Measurements from ENCODE around the gene TNC. TPM values are rescaled to one million over a fixed set of nuclear protein-coding genes. Genes with fewer than 3 reads are reported as not detected.

The TNC gene
- total and polyA plus RNA-seq, 10 of the 15 experiments (the other 5 are each of a cell fraction or from before 2014, with no cell fraction given) = 0.05 to 4.2 (median 0.14) TPM

- FAIRE-seq (no peak), DNase-seq (ENCODE audit: low read depth, low spot score) (no peak), ATAC-seq (no peak)
- CTCF ChIA-PET = no interaction called here
- RAD21 ChIA-PET (ENCODE audit: unreplicated experiment) = no interaction called here
- Histone ChIP-seq H4K20me1 (ENCODE audit: control insufficient read depth, insufficient read depth) (no peaks in the 10 kb centered on the region), H3K9me3 (replicated peaks; ENCODE audit: control insufficient read depth, insufficient read depth, low read length) (no peaks in the 10 kb centered on the region), H3K27ac (ENCODE audit: control insufficient read depth, insufficient read depth) (no peak overlapping the region), H3K4me3 (no peak overlapping the region), H3K36me3 (ENCODE audit: control insufficient read depth in 2 of 2, insufficient read depth in 2 of 2, low read length in 1 of 2) (no peaks in the 10 kb centered on the region), H2AFZ (ENCODE audit: control insufficient read depth, low read depth, low read length) (no peak overlapping the region), H3K4me1 (ENCODE audit: control insufficient read depth, insufficient read depth, low read length) (no peaks in the 10 kb centered on the region), H3K4me2 (ENCODE audit: control insufficient read depth, insufficient read depth) (no peak overlapping the region), H3K9ac (ENCODE audit: control insufficient read depth, insufficient read depth, low read length) (no peak overlapping the region), H3K27me3 (replicated peaks in 1 of 2; ENCODE audit: control insufficient read depth in 2 of 2, insufficient read depth in 2 of 2, low read length in 1 of 2) (no peaks in the 10 kb centered on the region), H3K79me2 (ENCODE audit: control insufficient read depth, insufficient read depth, low read length) (no peaks in the 10 kb centered on the region)
- WGBS (ENCODE audit: insufficient coverage, insufficient replicate concordance, low lambda C conversion rate, missing lambda C conversion rate) = 0% methylated on average over 2 of the region's 2 CpGs
- no TSS peak for BruUV-seq (replicated peaks)
- POLR2A ChIA-PET = no interaction called here
- no peak for TF ChIP-seq RB1 (IDR thresholded peaks at IDR 0.05; ENCODE audit: borderline replicate concordance)
- TF ChIP-seq NFIC (IDR thresholded peaks at IDR 0.05; ENCODE audit: low read depth, low read length) = no peak
- no peak for TF ChIP-seq TAF1 (IDR thresholded peaks at IDR 0.05; ENCODE audit: borderline replicate concordance, low read depth, low read length)
- TF ChIP-seq SREBF1 (IDR thresholded peaks at IDR 0.05; ENCODE audit: low read length) = no peak
- TF ChIP-seq KAT2A (conservative IDR thresholded peaks at IDR 0.05; ENCODE audit: control insufficient read depth, low read depth, low read length) = no peak
- TF ChIP-seq POLR2AphosphoS5 (IDR thresholded peaks at IDR 0.05; ENCODE audit: low read length) = no peak
- no peak for TF ChIP-seq TCF3 (IDR thresholded peaks at IDR 0.05; ENCODE audit: borderline replicate concordance, insufficient read depth, low read depth, low read length)
- no peak for TF ChIP-seq ATF7 (IDR thresholded peaks at IDR 0.05; ENCODE audit: low read depth)
- TF ChIP-seq MEF2B (IDR thresholded peaks at IDR 0.05; ENCODE audit: partially characterized antibody, poor library complexity, severe bottlenecking) = no peak
- TF ChIP-seq, protein P1, sequence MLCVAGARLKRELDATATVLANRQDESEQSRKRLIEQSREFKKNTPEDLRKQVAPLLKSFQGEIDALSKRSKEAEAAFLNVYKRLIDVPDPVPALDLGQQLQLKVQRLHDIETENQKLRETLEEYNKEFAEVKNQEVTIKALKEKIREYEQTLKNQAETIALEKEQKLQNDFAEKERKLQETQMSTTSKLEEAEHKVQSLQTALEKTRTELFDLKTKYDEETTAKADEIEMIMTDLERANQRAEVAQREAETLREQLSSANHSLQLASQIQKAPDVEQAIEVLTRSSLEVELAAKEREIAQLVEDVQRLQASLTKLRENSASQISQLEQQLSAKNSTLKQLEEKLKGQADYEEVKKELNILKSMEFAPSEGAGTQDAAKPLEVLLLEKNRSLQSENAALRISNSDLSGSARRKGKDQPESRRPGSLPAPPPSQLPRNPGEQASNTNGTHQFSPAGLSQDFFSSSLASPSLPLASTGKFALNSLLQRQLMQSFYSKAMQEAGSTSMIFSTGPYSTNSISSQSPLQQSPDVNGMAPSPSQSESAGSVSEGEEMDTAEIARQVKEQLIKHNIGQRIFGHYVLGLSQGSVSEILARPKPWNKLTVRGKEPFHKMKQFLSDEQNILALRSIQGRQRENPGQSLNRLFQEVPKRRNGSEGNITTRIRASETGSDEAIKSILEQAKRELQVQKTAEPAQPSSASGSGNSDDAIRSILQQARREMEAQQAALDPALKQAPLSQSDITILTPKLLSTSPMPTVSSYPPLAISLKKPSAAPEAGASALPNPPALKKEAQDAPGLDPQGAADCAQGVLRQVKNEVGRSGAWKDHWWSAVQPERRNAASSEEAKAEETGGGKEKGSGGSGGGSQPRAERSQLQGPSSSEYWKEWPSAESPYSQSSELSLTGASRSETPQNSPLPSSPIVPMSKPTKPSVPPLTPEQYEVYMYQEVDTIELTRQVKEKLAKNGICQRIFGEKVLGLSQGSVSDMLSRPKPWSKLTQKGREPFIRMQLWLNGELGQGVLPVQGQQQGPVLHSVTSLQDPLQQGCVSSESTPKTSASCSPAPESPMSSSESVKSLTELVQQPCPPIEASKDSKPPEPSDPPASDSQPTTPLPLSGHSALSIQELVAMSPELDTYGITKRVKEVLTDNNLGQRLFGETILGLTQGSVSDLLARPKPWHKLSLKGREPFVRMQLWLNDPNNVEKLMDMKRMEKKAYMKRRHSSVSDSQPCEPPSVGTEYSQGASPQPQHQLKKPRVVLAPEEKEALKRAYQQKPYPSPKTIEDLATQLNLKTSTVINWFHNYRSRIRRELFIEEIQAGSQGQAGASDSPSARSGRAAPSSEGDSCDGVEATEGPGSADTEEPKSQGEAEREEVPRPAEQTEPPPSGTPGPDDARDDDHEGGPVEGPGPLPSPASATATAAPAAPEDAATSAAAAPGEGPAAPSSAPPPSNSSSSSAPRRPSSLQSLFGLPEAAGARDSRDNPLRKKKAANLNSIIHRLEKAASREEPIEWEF (IDR thresholded peaks at IDR 0.05; ENCODE audit: insufficient replicate concordance, low read depth, low read length) = no peak
- no peak for TF ChIP-seq NR2C1 (IDR thresholded peaks at IDR 0.05)
- no peak for TF ChIP-seq WRNIP1 (IDR thresholded peaks at IDR 0.05; ENCODE audit: borderline replicate concordance, low read depth, low read length)
- TF ChIP-seq, protein P2, sequence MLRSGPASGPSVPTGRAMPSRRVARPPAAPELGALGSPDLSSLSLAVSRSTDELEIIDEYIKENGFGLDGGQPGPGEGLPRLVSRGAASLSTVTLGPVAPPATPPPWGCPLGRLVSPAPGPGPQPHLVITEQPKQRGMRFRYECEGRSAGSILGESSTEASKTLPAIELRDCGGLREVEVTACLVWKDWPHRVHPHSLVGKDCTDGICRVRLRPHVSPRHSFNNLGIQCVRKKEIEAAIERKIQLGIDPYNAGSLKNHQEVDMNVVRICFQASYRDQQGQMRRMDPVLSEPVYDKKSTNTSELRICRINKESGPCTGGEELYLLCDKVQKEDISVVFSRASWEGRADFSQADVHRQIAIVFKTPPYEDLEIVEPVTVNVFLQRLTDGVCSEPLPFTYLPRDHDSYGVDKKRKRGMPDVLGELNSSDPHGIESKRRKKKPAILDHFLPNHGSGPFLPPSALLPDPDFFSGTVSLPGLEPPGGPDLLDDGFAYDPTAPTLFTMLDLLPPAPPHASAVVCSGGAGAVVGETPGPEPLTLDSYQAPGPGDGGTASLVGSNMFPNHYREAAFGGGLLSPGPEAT (IDR thresholded peaks at IDR 0.05; ENCODE audit: low read depth) = no peak
- intact Hi-C loops (cut with micrococcal nuclease; ENCODE audit: unreplicated experiment) = no loop called here
- SMC1A ChIA-PET (ENCODE audit: uncharacterized antibody, unreplicated experiment) = interaction anchor here (0.6 kb wide), 3 partner anchors 118 to 1403 kb away, joined by 3 read pairs; no protein-coding TSS in a partner anchor
- in situ Hi-C loops (cut with MboI) = no loop called here
These were observed 39.3 kb upstream of the TNC start for GRCh38 chr9:115157245-115157674.
